ENCODE data around the gene FAM162B. TPM values are rescaled to one million over a fixed set of nuclear protein-coding genes. Genes with fewer than 3 reads are reported as not detected.
"Not testable (repeated sequence)": the region's sequence is repeated elsewhere in the genome, so short reads cannot be mapped to it uniquely, and the experiment has no call there.

FAM162B gene
- total and polyA plus RNA-seq, 2 donors (not counting 1 experiment from before 2014, with no cell fraction given) = 16.2 to 35.0 TPM

DNA sequence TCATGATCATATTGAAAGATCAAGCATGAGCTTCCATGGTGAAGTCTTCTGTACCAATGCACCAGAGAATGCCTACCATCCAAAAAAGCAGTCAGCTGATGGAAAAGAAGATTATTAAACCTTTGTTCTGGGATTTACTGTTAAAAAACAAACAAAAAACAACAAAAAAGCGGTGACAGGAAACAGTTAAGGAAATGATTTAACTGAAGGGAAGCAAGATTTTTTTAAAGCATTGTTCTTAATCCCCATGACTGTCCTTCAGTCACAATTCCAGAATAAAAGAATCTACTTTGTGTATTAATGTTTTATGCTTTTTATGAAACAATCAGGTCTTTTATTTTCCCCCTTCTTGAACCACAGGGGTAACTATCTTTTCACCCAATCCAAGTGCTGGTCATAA, 23.9 kb downstream of the FAM162B start:
- Histone ChIP-seq H2AFZ (ENCODE audit: low read length) (no peak overlapping the region), H3K27me3 (ENCODE audit: control insufficient read depth, insufficient read depth, low read length) (no peaks in the 10 kb centered on the region), H3K79me2 (ENCODE audit: control insufficient read depth, insufficient read depth, low read length) (no peaks in the 10 kb centered on the region), H3K4me1 (ENCODE audit: control insufficient read depth, extremely low read depth, insufficient read depth, low read length) (no peaks in the 10 kb centered on the region), H3K27ac (ENCODE audit: insufficient read depth, low read length) (no peak overlapping the region), H3K4me3 (replicated peaks in 1 of 4; ENCODE audit: control extremely low read depth in 1 of 4, insufficient read depth in 1 of 4, low read depth in 3 of 4, low read length in 4 of 4) (no peak overlapping the region), H3K9me3 (ENCODE audit: control insufficient read depth, insufficient read depth, low read depth, low read length) (no peaks in the 10 kb centered on the region), H4K20me1 (ENCODE audit: control insufficient read depth, extremely low read depth, insufficient read depth, low read length) (no peaks in the 10 kb centered on the region), H3K9ac (ENCODE audit: insufficient read depth, low read length) (no peak overlapping the region), H3K36me3 (ENCODE audit: control insufficient read depth, insufficient read depth, low read length) (no peaks in the 10 kb centered on the region), H3K4me2 (ENCODE audit: extremely low read depth, insufficient read depth, low read length) (no peak overlapping the region)
- no peak for TF ChIP-seq EZH2 (IDR thresholded peaks at IDR 0.05; ENCODE audit: low read length, missing control alignments)
- TF ChIP-seq, protein P1, sequence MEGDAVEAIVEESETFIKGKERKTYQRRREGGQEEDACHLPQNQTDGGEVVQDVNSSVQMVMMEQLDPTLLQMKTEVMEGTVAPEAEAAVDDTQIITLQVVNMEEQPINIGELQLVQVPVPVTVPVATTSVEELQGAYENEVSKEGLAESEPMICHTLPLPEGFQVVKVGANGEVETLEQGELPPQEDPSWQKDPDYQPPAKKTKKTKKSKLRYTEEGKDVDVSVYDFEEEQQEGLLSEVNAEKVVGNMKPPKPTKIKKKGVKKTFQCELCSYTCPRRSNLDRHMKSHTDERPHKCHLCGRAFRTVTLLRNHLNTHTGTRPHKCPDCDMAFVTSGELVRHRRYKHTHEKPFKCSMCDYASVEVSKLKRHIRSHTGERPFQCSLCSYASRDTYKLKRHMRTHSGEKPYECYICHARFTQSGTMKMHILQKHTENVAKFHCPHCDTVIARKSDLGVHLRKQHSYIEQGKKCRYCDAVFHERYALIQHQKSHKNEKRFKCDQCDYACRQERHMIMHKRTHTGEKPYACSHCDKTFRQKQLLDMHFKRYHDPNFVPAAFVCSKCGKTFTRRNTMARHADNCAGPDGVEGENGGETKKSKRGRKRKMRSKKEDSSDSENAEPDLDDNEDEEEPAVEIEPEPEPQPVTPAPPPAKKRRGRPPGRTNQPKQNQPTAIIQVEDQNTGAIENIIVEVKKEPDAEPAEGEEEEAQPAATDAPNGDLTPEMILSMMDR (conservative IDR thresholded peaks at IDR 0.05 in 1 of 2, IDR thresholded peaks at IDR 0.05 in 1 of 2; ENCODE audit: low read depth in 1 of 2, low read length in 2 of 2) = no peak
- no peak for DNase-seq (ENCODE audit: low read depth in 2 of 2)

DNA sequence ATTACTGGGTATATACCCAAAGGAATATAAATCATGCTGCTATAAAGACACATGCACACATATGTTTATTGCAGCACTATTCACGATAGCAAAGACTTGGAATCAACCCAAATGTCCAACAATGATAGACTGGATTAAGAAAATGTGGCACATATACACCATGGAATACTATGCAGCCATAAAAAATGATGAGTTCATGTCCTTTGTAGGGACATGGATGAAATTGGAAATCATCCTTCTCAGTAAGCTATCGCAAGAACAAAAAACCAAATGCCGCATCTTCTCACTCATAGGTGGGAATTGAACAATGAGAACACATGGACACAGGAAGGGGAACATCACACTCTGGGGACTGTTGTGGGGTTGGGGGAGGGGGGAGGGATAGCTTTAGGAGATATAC, 25.0 kb downstream of the FAM162B start:
- not testable (repeated sequence) for H3K9ac ChIP-seq (ENCODE audit: insufficient read depth, low read length); H3K4me1 ChIP-seq (ENCODE audit: control insufficient read depth, extremely low read depth, insufficient read depth, low read length); DNase-seq (ENCODE audit: low read depth in 2 of 2); H3K4me3 ChIP-seq (replicated peaks in 1 of 4; ENCODE audit: control extremely low read depth in 1 of 4, insufficient read depth in 1 of 4, low read depth in 3 of 4, low read length in 4 of 4); H3K27ac ChIP-seq (ENCODE audit: insufficient read depth, low read length); H2AFZ ChIP-seq (ENCODE audit: low read length); H3K79me2 ChIP-seq (ENCODE audit: control insufficient read depth, insufficient read depth, low read length); H3K9me3 ChIP-seq (ENCODE audit: control insufficient read depth, insufficient read depth, low read depth, low read length); H3K36me3 ChIP-seq (ENCODE audit: control insufficient read depth, insufficient read depth, low read length); H4K20me1 ChIP-seq (ENCODE audit: control insufficient read depth, extremely low read depth, insufficient read depth, low read length); H3K27me3 ChIP-seq (ENCODE audit: control insufficient read depth, insufficient read depth, low read length); H3K4me2 ChIP-seq (ENCODE audit: extremely low read depth, insufficient read depth, low read length)

DNA sequence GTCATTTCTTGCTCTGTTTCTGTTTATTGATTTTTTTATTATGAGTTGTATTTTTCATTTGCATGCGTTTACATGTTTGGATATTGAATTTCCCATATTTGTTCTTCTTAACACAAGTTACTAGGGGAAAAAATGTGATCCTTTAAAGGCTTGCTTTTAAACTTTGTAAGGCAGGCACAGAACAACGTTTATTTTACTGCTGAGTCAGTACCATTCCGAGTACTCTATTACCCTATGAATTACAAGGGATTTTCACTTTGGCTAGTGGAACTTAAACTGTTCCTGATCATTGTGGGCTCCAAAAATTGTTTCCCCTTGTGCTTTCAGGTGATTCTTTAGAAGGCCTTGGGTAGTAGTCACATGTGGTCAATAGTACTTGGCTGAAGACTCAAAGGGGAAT, 28.5 kb downstream of the FAM162B start:
- Histone ChIP-seq H3K4me1 (ENCODE audit: control insufficient read depth, extremely low read depth, insufficient read depth, low read length) (no peaks in the 10 kb centered on the region), H3K4me3 (replicated peaks in 1 of 4; ENCODE audit: control extremely low read depth in 1 of 4, insufficient read depth in 1 of 4, low read depth in 3 of 4, low read length in 4 of 4) (no peak overlapping the region), H3K4me2 (ENCODE audit: extremely low read depth, insufficient read depth, low read length) (no peak overlapping the region), H4K20me1 (ENCODE audit: control insufficient read depth, extremely low read depth, insufficient read depth, low read length) (no peaks in the 10 kb centered on the region), H3K27ac (ENCODE audit: insufficient read depth, low read length) (no peak overlapping the region), H3K9me3 (ENCODE audit: control insufficient read depth, insufficient read depth, low read depth, low read length) (no peaks in the 10 kb centered on the region), H2AFZ (ENCODE audit: low read length) (no peak overlapping the region), H3K27me3 (ENCODE audit: control insufficient read depth, insufficient read depth, low read length) (no peaks in the 10 kb centered on the region), H3K79me2 (ENCODE audit: control insufficient read depth, insufficient read depth, low read length) (no peaks in the 10 kb centered on the region), H3K36me3 (ENCODE audit: control insufficient read depth, insufficient read depth, low read length) (no peaks in the 10 kb centered on the region), H3K9ac (ENCODE audit: insufficient read depth, low read length) (no peak overlapping the region)
- DNase-seq (ENCODE audit: low read depth in 2 of 2) = peak in 1 of 2 donors; percentile 6
- no peak for TF ChIP-seq EZH2 (IDR thresholded peaks at IDR 0.05; ENCODE audit: low read length, missing control alignments)
- TF ChIP-seq, protein P1 (conservative IDR thresholded peaks at IDR 0.05 in 1 of 2, IDR thresholded peaks at IDR 0.05 in 1 of 2; ENCODE audit: low read depth in 1 of 2, low read length in 2 of 2) = no peak
